Loucy (cell line): Measurements from ENCODE around the gene MAD1L1.

Source experiments
- EZH2phosphoT487 ChIP-seq: fragments of 200-600 bp; IDR thresholded peaks from 2 replicates; pipeline ENCODE4 v1.6.1; 2018; ENCODE audit warnings: antibody characterized with exemption, mild to moderate bottlenecking, moderate library complexity, borderline replicate concordance
- TF ChIP-seq, protein P1 (sequence below): fragments of 200-600 bp; sonication (generic); conservative IDR thresholded peaks from 2 replicates; pipeline ENCODE4 v1.5.1; 2014; ENCODE audit warnings: mild to moderate bottlenecking, antibody characterized with exemption, low read length

DNA sequence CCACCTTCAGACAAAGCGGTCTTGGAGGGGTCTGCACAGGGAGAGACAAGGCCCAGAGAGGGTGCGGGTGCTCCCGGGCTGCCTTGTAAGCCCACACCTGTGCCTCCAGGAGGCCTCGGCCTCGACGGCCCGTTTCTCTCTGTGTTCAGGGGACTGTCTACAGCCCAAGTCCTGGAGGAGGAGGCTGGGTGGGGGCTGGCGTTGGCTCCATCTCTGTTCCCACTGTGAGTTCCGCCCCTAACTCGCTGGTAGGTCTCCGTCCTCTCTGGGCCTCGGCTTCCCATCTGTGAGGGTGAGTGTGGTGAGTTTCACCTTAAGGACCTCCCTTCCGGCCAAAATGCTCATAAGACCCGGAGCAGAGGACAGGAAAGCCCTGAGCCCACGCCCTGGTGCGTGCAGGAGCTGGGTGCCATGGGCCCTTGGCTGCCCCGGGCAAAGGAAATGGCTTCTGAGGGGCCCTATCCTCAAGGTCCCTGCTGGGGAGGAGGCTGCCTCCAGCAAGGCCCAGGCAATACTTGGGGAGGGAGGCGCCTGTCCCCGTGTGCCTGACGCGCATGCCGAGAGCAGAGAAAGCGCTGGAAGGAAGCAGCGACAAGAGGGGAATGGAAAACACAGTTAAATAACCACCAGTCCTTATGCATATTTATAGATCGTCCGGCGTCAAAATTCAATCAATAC lies 285.8 kb downstream of the MAD1L1 start:
- TF ChIP-seq, protein P1, sequence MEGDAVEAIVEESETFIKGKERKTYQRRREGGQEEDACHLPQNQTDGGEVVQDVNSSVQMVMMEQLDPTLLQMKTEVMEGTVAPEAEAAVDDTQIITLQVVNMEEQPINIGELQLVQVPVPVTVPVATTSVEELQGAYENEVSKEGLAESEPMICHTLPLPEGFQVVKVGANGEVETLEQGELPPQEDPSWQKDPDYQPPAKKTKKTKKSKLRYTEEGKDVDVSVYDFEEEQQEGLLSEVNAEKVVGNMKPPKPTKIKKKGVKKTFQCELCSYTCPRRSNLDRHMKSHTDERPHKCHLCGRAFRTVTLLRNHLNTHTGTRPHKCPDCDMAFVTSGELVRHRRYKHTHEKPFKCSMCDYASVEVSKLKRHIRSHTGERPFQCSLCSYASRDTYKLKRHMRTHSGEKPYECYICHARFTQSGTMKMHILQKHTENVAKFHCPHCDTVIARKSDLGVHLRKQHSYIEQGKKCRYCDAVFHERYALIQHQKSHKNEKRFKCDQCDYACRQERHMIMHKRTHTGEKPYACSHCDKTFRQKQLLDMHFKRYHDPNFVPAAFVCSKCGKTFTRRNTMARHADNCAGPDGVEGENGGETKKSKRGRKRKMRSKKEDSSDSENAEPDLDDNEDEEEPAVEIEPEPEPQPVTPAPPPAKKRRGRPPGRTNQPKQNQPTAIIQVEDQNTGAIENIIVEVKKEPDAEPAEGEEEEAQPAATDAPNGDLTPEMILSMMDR: no peak
- no peak for TF ChIP-seq EZH2phosphoT487
